PC-9 (cell line): ENCODE data around the gene HOXD11. TPM values are rescaled to one million over a fixed set of nuclear protein-coding genes. Genes with fewer than 3 reads are reported as not detected.

Source experiments
- BruUV-seq: library from RNA; stranded (reverse); fragments of 400-500 nt; replicated peaks from 2 replicates; lab custom pipeline; 2021; lab: Mats Ljungman, UMichigan
- CTCF ChIA-PET: fragments of 300-600 bp; sonication (Branson Sonifier 250); formaldehyde crosslinking; loops from one replicate; lab custom pipeline; 2022; ENCODE audit warnings: antibody characterized with exemption; lab: Charles Lee
- POLR2A ChIA-PET: fragments of 300-600 bp; sonication (Branson Sonifier 250); formaldehyde crosslinking; loops from one replicate; lab custom pipeline; 2022; ENCODE audit warnings: antibody characterized with exemption; ENCODE audit not compliant: unreplicated experiment; lab: Charles Lee
- DNase-seq, 2 experiments: peaks; one replicate each; pipeline versions ENCODE4 v3.0.0 to v3.0.0-alpha.2; 2015 to 2022; ENCODE audit warnings: mixed read lengths in 1 of 2
- H2AFZ ChIP-seq: fragments of 200-600 bp; sonication (generic); 2 replicates; pipeline ENCODE4 v1.8.1; 2017; ENCODE audit warnings: antibody characterized with exemption
- H3F3A ChIP-seq: fragments of 200-600 bp; sonication (generic); 2 replicates; pipeline ENCODE4 v1.8.1; 2017; ENCODE audit warnings: antibody characterized with exemption, mild to moderate bottlenecking, low read depth; ENCODE audit not compliant: insufficient read depth
- H3K27ac ChIP-seq: fragments of 200-600 bp; sonication (generic); 2 replicates; pipeline ENCODE4 v1.6.1; 2016; ENCODE audit warnings: mixed run types
- H3K27me3 ChIP-seq: fragments of 200-600 bp; sonication (generic); 2 replicates; pipeline ENCODE4 v1.6.1; 2016; ENCODE audit warnings: low read depth, mixed run types; ENCODE audit not compliant: insufficient read depth
- H3K36me3 ChIP-seq: fragments of 200-600 bp; sonication (generic); 2 replicates; pipeline ENCODE4 v1.6.1; 2016; ENCODE audit warnings: low read depth, mixed run types
- H3K4me1 ChIP-seq: fragments of 200-600 bp; sonication (generic); replicated peaks from 2 replicates; pipeline ENCODE4 v1.6.1; 2016; ENCODE audit warnings: mixed run types; ENCODE audit not compliant: insufficient read depth
- H3K4me2 ChIP-seq: fragments of 200-600 bp; sonication (generic); 2 replicates; pipeline ENCODE4 v1.6.1; 2017; ENCODE audit warnings: mixed run types
- H3K4me3 ChIP-seq: fragments of 200-600 bp; sonication (generic); 2 replicates; pipeline ENCODE4 v1.6.1; 2016; ENCODE audit warnings: mixed run types
- H3K79me2 ChIP-seq: fragments of 200-600 bp; sonication (generic); 2 replicates; pipeline ENCODE4 v1.6.1; 2017; ENCODE audit warnings: low read depth, mixed run types
- H3K9me2 ChIP-seq: fragments of 200-600 bp; sonication (generic); 2 replicates; pipeline ENCODE4 v1.8.1; 2017; ENCODE audit warnings: mild to moderate bottlenecking; ENCODE audit not compliant: insufficient read depth
- H3K9me3 ChIP-seq: fragments of 200-600 bp; sonication (generic); 2 replicates; pipeline ENCODE4 v1.8.1; 2016; ENCODE audit warnings: low read depth; ENCODE audit not compliant: insufficient read depth
- H4K20me1 ChIP-seq: fragments of 200-600 bp; sonication (generic); 2 replicates; pipeline ENCODE4 v1.8.1; 2017; ENCODE audit not compliant: insufficient read depth
- EZH2 ChIP-seq: fragments of 200-600 bp; sonication (generic); IDR thresholded peaks from 2 replicates; pipeline ENCODE4 v1.8.0; 2017; ENCODE audit warnings: antibody characterized with exemption, low read depth
- intact Hi-C: fragments of 100-400 bp; cut with micrococcal nuclease; formaldehyde crosslinking; loops from one replicate; pipeline ENCODE4 v1.10.0; 2022; ENCODE audit not compliant: unreplicated experiment
- total RNA-seq: library from RNA; stranded (reverse); gene quantifications from 2 replicates; pipeline ENCODE4 v1.2.3, GENCODE V29; 2021
- TF ChIP-seq, protein P1 (sequence below): fragments of 200-600 bp; sonication (generic); conservative IDR thresholded peaks from 2 replicates; pipeline ENCODE4 v1.6.1; 2017; ENCODE audit warnings: mixed run types, antibody characterized with exemption, mild to moderate bottlenecking, moderate library complexity

HOXD11 gene
- total RNA-seq, 1 experiment from 2014 or later, result not detected

DNA sequence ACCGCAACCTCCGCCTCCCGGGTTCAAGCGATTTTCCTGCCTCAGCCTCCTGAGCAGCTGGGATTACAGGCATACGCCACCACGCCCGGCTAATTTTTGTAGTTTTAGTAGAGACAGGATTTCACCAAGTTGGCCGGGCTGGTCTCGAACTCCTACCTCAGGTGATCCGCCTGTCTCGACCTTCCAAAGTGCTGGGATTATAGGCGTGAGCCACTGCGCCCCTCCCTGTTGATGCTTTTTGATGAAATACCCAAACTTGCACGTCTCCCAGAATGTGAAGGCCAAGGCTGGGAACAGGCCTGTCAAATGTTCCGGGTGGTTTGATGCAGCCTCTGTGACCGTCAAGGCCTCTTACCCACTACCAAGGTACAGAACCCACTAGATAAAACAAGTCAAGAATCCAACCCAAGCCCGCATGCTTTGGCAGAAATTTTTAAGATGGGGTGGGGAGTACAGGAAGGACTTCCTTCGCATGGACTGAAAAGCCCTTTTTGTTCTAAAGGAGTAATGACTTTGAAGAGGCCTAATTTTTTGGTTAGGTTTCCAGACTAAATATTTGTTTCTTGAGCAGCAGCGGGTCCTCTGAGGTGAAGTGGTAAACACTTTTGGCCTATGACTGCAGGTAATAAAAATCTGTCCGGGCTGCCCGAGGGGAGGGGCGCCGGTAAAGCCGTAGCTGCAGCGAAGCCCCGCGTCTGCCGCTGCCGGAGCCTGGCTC, 19.6 kb upstream of the HOXD11 start:
- no peaks in the 10 kb centered on the region for H3K79me2 ChIP-seq
- intact Hi-C loops, result loop anchor here (2.0 kb wide), 3 partner anchors 123 to 1339 kb away; no protein-coding TSS in a partner anchor
- BruUV-seq, result no TSS peak
- no peaks in the 10 kb centered on the region for H3K9me3 ChIP-seq
- H3K27me3 ChIP-seq, result peaks cover 76% of the 10 kb centered on the region
- ChIA-PET POLR2A (no interaction called here), CTCF (no interaction called here)
- no peaks in the 10 kb centered on the region for H3F3A ChIP-seq
- no peaks in the 10 kb centered on the region for H3K4me1 ChIP-seq
- H3K4me2 ChIP-seq, result no peak overlapping the region
- H4K20me1 ChIP-seq, result no peaks in the 10 kb centered on the region
- no peaks in the 10 kb centered on the region for H3K9me2 ChIP-seq
- no peak overlapping the region for H3K4me3 ChIP-seq
- H3K27ac ChIP-seq, result no peak overlapping the region
- TF ChIP-seq, protein P1, sequence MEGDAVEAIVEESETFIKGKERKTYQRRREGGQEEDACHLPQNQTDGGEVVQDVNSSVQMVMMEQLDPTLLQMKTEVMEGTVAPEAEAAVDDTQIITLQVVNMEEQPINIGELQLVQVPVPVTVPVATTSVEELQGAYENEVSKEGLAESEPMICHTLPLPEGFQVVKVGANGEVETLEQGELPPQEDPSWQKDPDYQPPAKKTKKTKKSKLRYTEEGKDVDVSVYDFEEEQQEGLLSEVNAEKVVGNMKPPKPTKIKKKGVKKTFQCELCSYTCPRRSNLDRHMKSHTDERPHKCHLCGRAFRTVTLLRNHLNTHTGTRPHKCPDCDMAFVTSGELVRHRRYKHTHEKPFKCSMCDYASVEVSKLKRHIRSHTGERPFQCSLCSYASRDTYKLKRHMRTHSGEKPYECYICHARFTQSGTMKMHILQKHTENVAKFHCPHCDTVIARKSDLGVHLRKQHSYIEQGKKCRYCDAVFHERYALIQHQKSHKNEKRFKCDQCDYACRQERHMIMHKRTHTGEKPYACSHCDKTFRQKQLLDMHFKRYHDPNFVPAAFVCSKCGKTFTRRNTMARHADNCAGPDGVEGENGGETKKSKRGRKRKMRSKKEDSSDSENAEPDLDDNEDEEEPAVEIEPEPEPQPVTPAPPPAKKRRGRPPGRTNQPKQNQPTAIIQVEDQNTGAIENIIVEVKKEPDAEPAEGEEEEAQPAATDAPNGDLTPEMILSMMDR, result no peak
- TF ChIP-seq EZH2, result no peak
- DNase-seq, result no peak
- no peaks in the 10 kb centered on the region for H3K36me3 ChIP-seq
- H2AFZ ChIP-seq, result no peak overlapping the region

DNA sequence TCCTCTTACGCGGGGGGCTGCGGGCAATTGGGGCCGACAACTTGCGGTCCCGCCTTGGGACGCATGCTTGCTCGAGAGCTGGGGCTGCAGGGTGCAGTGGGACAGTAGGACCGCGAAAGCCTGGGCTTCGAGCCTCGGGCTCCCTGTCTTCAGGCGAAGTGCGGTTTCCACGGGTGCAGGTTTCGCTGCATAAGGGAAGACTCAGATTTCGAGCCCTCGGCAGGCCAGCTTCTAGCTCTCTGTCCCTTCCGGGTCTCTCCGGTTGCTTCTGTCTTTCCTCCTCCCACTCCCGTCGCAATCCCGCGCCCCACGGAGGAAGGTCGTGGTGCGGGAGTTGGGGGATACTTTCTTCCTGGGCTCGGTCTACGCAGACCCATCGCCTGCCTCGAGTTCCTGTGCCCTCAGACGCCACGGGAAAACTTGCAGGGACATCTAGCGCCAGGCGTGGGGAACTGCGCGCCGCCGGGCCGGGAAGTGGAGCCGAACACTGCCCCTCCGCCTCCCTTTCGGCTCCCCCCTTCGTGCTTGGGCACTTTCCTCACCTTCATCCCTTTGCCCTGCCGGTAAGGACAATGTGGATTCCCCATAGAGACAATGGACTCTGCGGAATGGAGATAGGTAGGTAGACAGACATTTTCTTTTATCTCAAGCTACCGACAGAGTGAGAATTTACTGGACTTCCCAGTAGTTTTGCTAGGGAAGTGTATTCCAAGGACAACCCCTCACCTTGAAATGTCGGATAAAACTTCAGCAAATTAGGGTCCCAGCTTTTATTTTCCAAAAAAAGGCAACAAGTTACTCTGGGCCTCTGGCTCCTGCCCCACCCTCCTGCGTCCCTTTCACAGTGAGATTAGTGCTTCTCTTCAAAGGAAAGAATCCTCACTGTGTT, 18.8 kb upstream of the HOXD11 start:
- Histone ChIP-seq H3F3A (no peaks in the 10 kb centered on the region), H3K4me1 (no peaks in the 10 kb centered on the region), H3K79me2 (no peaks in the 10 kb centered on the region), H3K36me3 (no peaks in the 10 kb centered on the region), H3K4me2 (no peak overlapping the region), H3K9me3 (no peaks in the 10 kb centered on the region), H3K27ac (no peak overlapping the region), H2AFZ (no peak overlapping the region), H3K9me2 (no peaks in the 10 kb centered on the region), H3K27me3 (peaks cover 76% of the 10 kb centered on the region), H3K4me3 (no peak overlapping the region), H4K20me1 (no peaks in the 10 kb centered on the region)
- intact Hi-C loops, result no loop called here
- POLR2A ChIA-PET, result no interaction called here
- TF ChIP-seq, protein P1, result peak; percentile 76
- no peak for TF ChIP-seq EZH2
- BruUV-seq, result no TSS peak
- CTCF ChIA-PET, result no interaction called here
- peak in 1 of 2 experiments; percentile 43 for DNase-seq

DNA sequence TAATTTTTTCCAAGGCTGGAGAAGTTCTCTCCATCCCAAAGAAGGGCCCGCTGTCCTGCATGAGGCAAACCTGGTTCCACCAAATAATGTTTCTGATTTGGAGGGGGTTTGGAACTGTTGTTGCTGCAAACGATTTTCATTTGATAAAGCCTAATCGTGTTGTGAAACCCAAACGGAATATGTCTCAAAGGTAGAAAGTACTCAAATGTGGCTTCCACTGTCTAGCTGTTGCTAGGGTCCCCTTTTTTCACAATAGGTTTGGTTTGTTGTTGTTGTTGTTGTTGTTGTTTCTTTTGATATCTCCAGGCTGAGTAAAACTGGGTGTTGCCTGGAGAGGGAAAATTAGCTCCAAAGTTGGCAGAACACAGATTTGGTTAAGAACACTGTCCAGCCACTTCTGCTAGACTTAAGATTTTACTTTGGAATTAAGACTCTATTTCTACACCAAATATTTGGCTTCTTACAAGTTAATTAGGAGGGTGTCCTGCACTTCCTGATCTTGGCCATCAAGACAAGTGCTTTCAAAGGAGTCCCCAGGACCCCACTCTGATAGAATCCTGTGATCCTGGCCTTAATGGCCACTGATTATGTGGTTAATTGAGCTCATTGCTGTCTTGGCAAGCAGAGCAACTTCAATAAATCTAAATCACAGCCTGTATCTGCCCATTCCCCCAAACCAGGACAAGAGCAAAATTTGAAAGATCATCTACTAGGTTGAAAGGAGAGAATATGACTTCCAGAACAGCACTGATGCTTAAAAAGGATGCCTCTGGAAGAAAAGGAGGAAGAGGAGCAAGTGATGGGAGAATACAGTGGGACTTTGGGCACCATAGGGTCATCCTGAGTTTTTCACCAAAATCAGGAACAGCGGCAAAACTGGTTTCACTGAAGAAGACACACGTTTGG, 17.9 kb upstream of the HOXD11 start:
- H2AFZ ChIP-seq, result no peak overlapping the region
- no peak overlapping the region for H3K27ac ChIP-seq
- no peaks in the 10 kb centered on the region for H3K9me3 ChIP-seq
- no peaks in the 10 kb centered on the region for H3K36me3 ChIP-seq
- H3K9me2 ChIP-seq, result no peaks in the 10 kb centered on the region
- H3K79me2 ChIP-seq, result no peaks in the 10 kb centered on the region
- no peak for TF ChIP-seq EZH2
- TF ChIP-seq, protein P1, result no peak
- H3K4me1 ChIP-seq, result no peaks in the 10 kb centered on the region
- no TSS peak for BruUV-seq
- no peak overlapping the region for H3K4me2 ChIP-seq
- no peaks in the 10 kb centered on the region for H4K20me1 ChIP-seq
- H3K4me3 ChIP-seq, result no peak overlapping the region
- H3K27me3 ChIP-seq, result peaks cover 83% of the 10 kb centered on the region
- CTCF ChIA-PET, result no interaction called here
- POLR2A ChIA-PET, result no interaction called here
- intact Hi-C loops, result no loop called here
- no peaks in the 10 kb centered on the region for H3F3A ChIP-seq
- DNase-seq, result no peak
